ENCODE data around the gene SHC3.

The SHC3 gene

DNA sequence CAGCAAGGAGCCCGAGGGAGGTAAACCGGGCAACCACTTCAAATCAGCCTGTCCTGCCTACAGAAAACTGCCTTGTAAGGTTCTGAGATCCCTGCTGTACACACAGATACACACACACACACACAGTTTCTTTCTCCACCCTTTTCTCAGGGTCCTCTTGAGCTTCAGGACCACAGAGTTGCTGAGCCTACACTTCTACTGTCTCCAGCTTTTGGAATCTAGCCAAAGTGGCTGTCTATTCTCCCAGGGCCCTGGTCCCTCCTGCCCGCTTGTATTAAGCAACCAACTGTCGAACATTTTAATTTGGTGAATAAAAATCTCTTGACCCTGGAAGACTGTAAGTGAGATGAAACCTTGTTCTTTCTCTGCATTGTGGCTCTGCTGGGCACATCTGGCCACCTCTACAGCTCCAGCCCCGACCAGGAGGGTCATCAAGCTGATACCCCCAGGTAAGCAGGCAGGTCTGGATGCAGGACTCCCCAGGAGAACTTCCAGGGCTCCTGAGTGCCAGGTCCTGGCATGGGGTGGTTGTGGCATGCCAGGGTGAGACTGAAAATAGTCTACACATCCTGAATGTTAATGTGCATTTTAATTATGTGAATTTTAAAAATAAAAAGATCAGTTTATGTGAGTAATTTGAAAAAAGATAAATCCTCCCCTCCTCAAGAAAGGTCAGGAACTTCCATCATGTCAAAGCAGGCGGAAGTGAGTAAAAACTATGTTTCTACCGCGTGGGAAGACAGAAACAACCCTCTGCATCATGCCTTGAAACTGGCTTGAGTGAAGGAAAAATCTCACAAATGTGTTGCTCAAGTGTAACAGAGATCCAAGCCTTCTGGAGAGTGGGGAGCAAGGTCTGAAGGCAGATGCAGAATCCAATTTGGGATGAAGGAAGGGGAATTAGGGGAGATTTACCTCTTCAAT is 202.4 kb downstream of the SHC3 start:
- no peak for DNase-seq

DNA sequence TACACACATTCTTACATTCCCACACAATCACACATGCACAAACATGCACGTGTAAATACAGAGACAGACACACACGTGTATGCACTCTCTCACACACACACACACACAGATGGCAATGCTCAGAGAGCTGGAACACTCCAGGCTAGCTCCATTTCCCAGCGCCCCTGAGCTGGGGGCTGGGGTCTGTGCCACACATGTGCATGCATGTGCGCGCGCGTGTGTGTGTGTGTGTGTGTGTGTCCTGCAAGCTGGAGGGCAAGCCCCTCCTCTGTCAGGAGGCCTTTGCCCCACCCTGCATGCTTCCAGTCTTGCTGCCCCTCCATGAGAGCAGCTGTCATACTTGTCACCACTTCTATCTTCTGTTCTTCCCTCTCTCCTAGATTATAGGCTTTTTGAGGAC is 204.0 kb downstream of the SHC3 start:
- no peak for DNase-seq

DNA sequence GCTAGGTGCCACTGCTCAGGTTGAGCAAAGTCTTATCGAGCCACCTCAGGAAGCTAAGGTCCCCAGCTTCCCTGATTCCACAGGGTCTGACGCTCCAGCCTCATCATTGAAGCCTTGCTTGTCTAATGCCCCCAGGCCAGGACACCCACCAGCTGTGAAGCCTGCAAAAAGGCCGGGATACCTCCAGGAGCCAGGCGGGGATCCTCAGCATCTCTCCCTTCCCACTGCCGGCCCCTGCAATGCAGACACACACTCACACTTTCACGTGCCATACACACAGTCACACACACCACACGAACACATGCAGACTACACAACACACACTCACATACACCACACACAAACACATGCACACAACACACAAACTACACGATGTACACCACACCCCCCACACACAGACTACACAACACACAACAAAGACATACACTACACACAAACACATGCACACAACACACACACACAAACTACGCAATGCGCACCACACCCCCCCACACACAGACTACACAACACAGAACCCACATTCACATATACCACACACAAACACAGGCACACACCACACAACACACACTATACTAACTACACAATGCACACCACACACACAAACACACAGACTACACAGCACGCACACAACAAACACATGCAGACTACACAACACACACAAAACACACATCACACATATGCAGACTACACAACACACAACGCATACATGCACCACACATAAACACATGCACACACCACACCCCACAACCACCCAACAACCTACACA is 205.2 kb downstream of the SHC3 start:
- DNase-seq, result no peak

DNA sequence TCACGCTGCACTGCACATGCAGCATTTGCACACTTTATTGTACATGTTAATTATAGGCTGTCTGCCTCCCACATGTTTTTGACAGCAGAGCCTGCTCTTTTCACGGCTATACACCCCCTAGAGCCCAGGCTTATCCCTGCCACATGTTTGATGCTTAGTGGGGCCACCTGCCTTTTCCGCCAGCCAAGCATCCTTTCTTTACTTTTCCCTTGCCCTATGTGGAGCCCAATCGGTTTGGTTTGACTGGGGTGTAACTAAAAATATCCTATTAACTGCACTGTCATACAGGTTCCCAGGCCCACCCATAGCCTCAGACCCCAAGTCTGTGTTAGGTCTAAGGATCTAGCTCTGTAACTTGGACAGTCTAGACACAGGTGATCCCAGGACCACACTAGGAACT is 206.2 kb downstream of the SHC3 start:
- no peak for DNase-seq

DNA sequence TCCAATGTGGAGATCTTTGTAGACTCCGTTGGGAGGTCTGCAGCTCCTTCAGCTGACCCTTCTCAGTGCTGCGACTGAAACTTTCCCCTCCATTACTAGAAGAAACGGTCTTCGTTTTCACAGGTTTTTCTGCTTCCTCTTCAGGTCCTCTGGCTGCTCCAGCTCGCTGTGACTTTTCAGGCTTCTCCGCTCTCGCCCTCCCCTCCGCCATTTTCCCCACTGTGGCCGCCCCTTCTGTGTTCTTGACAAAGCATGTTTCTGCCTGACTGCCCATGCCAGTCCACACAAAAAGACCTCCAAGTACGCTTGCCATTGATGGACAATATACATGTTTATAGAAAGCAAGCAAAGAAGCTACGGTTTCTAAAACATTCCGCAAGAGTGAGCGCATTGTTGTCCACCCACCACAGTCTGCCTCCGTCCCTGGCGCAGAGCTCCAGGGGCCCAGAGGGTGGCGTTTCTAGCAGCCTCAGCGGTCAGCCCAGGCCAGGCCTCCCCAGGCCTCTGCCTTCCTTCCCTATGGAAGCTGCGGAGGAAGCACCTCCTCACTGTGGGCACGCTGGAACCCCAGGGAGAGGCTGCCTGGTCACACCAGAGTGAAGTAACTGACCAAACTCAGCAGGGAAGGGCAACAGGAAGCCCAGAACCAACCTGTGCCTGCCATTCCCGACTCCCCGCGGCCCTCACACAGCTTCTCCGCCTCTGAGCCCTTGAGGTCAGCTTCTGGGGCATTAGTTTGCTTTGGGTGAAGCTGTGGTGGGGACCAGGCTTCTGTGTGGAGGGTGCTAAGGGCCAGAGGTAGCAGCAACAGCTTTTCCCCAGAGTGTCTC is 207.3 kb downstream of the SHC3 start:
- no peak for DNase-seq

DNA sequence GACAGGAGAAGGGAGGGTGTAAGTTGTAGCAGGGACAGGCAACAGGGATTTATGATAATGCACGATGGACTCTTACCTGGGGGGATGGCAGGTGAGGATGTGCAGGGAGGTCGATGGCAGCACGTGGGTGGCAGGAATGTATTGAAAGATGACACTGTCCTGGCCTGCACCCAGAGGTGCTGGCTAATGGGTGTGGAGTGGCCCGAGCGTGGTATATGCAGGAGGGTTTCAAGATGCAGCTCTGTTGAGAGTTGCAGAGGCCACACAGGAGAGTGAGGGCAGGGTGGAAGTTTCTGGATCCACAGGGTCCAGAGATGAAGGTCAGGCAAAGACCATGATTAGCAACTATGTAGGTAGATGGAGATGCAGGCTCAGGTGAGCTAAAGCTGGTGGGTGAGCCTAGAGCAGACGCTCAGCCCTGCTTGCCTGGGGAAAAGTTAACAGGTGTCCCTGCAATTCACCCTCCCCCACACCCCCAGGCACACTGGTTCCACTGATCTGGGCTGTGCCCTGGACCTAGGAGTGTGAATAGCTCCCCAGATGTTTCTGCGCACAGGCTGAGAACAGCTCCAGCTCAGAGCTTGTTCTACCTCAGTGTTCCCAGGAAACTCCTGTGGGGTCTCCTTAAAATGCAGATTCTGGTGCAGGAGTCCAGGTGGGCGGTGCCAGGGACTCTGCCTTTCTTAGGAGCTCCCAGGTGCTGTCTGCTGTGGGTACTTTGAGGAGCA is 208.8 kb downstream of the SHC3 start:
- DNase-seq, result no peak

DNA sequence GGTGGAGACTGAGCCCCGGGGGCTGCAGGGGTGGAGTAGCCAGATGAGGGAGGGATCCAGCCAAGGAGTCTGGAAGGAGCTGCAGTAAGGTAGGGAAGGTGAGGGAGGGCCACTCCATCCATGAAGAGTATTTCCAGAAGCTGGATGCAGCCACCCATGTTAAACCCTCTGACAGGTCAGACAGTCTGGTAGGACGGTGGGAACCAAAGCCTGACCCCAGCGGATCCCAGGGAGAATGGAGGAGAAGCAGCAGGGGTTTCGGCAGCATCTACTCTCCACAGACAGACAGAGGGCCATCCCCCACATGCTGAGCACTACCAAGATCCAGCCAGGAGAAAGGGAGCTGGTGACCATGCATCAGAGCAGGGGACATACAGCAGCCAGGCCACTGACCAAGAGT is 209.8 kb downstream of the SHC3 start:
- DNase-seq, result no peak

DNA sequence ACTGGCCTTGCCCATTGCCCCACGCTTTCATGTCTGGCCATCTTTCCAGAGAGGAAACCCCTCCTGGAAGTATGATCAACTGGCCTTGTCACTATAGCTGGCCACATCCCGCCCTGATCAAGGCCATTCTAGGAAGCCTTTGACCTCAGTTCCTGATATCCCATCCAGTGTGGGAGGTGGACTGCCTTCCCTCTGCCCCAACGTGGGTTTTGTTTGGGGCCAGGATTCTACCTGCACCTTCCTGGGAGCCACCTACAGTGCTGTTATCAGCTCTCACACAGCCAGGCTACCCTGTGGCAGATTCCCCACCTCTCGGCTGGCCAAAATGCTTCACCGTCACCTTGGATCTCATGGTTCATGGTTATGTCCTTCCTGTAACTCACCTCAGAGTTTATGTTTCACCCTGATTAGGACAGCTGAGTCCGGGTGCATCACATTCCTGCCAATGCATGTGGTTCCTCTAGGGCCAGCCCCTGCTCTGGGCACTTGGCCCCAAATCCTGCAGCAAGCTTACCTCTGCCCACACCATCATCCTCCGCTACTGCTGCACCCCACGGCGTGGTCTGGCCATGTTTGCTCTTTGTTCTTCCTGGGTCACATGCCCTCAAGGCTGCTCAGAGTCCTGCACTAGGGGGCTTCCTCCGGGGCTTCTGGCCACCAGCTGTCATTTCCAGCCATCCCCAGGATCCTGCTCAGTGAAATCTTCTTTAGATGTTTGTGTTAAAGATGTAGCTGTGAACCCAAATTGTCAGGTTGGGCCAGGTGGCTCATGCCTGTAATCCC is 211.5 kb downstream of the SHC3 start:
- no peak for DNase-seq

DNA sequence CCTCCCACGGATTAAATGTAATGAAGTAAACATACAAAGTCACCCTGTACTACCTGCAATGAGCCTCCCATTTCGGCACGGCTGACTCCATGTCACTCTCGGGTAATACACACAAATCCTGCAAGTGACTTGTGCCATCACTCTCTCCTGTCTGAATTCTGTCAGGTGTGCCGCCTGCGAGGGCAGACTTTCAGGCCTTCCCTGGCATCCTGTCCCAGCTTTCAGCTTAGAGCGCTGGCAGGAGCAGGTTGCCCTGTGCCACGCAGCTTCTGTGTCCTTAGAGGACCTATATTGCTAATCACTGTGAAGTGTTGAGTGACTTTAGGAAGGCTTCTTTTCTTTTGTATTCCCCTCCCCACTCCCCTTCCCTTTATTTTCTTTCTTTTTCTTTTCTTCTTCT is 213.1 kb downstream of the SHC3 start:
- DNase-seq, result no peak

DNA sequence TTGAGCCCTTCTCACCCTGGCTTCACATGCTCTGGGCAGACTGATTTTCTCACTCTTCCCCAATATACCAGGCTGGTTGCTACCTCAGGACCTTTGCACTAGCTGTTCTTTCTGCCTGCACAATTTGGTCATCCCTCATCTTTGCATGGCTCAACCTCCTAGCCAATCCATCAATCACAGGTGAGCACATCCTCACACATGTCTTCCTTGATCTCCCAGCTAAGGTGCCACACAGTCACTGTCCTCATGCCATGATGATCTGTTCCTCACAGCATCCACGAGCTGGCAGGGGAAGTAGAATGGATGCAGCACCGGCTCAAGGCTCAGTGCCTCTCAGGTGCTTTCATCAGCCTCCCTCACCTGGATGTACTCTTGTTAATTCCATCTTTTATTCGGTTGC is 218.0 kb downstream of the SHC3 start:
- no peak for DNase-seq

DNA sequence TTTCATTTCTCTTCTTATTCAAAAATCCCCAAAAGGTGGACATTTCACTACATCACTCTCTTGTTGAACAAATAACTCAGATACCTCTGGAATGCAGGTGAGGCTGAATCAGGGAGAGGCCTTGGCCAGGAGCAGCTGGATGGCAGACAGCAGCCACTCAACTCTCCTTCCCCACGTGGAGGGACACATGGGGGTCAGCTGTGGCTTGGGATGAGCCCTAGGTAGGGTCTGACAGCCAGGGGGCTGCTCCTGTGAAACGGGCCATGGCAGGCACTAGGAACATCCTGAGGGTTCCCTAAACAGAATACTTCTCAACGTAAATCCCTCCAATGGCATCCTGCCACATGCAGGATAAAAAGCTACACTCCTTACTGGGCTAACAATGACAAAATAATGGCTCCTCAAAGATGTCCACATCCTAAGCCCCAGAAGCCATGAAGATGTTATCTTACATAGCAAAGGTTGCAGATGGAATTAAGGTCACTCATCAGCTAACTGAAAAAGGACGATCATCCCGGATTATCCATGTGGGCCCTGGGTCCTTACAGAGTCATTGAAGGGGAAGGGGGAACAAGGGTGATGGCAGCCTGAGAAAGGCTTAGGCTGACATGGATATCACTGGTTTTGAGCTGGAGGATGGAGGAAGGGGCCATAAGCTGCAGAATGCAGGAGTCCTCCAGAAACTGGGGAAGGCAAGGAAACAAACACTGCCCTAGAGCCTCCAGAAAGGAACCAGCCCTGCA is 218.7 kb downstream of the SHC3 start:
- no peak for DNase-seq

DNA sequence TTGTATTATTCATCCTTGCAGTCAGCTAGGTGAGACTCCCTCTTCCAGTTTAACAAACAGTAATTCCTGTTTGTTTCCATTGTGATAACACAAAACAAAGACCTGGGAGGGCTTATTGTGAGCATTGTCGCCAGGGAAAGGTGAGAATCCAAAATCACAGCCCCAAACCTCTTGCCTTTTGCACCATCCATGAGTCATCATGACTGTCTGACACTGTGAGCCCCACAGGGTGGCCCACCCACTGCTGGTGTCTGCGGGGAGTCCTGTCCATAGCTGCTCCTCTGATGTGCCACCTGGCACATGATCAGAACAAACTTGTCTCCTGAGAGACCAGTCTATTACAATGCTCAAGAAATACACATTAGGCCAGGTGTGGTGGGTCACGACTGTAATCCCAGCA is 221.1 kb downstream of the SHC3 start:
- DNase-seq, result no peak
